HG02840 (cell line): ENCODE results near the gene PLEKHM3.
"Not testable (repeated sequence)": the region's sequence is repeated elsewhere in the genome, so short reads cannot be mapped to it uniquely, and the experiment has no call there.

Source experiments
- ATAC-seq: cut with Tn5 transposase; IDR thresholded peaks from one replicate; pipeline ENCODE4 v1.9.1; 2021; ENCODE audit warnings: mild to moderate bottlenecking, moderate library complexity, moderate number of reproducible peaks; ENCODE audit not compliant: unreplicated experiment, low FRiP score

Gene PLEKHM3

GRCh38 chr2:207929923-207930322 is 95.4 kb downstream of the PLEKHM3 start:
- no peak for ATAC-seq

- no peak for ATAC-seq
Measured at GRCh38 chr2:207928079-207928478, 97.2 kb downstream of the PLEKHM3 start.

GRCh38 chr2:207926989-207927300 is 98.4 kb downstream of the PLEKHM3 start:
- no peak for ATAC-seq

- ATAC-seq = no peak
Measured at GRCh38 chr2:207926133-207926988, 99.0 kb downstream of the PLEKHM3 start.

GRCh38 chr2:207925601-207926000 is 99.7 kb downstream of the PLEKHM3 start:
- ATAC-seq = no peak

- no peak for ATAC-seq
Measured at GRCh38 chr2:207921606-207922005, 103.7 kb downstream of the PLEKHM3 start.

GRCh38 chr2:207920721-207921120 is 104.6 kb downstream of the PLEKHM3 start:
- ATAC-seq = no peak

GRCh38 chr2:207920321-207920720 is 105.0 kb downstream of the PLEKHM3 start:
- ATAC-seq = no peak

GRCh38 chr2:207919164-207919919 is 106.0 kb downstream of the PLEKHM3 start:
- ATAC-seq = no peak

GRCh38 chr2:207914716-207915115 is 110.6 kb downstream of the PLEKHM3 start:
- no peak for ATAC-seq

- no peak for ATAC-seq
Measured at GRCh38 chr2:207913772-207914358, 111.5 kb downstream of the PLEKHM3 start.

- ATAC-seq = no peak
Measured at GRCh38 chr2:207911856-207912255, 113.5 kb downstream of the PLEKHM3 start.

- ATAC-seq = no peak
Measured at GRCh38 chr2:207911215-207911614, 114.1 kb downstream of the PLEKHM3 start.

GRCh38 chr2:207906495-207906894 is 118.8 kb downstream of the PLEKHM3 start:
- not testable (repeated sequence) for ATAC-seq

- ATAC-seq = no peak
Measured at GRCh38 chr2:207905546-207905945, 119.8 kb downstream of the PLEKHM3 start.

- no peak for ATAC-seq
Measured at GRCh38 chr2:207903236-207903635, 122.1 kb downstream of the PLEKHM3 start.

GRCh38 chr2:207902821-207903220 is 122.5 kb downstream of the PLEKHM3 start:
- ATAC-seq = no peak

- ATAC-seq = no peak
Measured at GRCh38 chr2:207901829-207902228, 123.5 kb downstream of the PLEKHM3 start.

GRCh38 chr2:207901401-207901800 is 123.9 kb downstream of the PLEKHM3 start:
- ATAC-seq = no peak

GRCh38 chr2:207898354-207898695 is 127.0 kb downstream of the PLEKHM3 start:
- ATAC-seq = no peak

- ATAC-seq = no peak
Measured at GRCh38 chr2:207897541-207898353, 127.6 kb downstream of the PLEKHM3 start.
